Measurements from ENCODE around the gene CORO2B.

DNA sequence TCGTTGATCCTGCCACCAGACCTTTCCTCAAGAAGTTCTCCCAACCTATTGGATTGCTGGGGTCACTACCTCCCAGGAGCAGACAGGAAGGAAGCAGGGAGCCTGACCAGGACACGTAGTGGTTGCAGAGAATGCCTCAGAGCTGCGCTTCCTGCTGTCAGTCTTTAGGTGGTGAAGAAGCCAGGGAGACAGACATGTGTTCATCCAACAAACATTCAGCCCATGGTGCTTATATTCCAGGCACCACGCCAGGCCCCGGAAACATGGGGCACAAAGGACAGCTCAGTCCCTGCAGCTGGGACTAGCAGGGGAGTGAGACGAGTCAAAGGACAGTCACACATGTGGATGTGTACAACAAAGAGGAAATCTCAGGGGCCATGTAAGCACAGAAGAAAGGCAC lies 26.0 kb upstream of the CORO2B start:
- TF ChIP-seq, protein P1, sequence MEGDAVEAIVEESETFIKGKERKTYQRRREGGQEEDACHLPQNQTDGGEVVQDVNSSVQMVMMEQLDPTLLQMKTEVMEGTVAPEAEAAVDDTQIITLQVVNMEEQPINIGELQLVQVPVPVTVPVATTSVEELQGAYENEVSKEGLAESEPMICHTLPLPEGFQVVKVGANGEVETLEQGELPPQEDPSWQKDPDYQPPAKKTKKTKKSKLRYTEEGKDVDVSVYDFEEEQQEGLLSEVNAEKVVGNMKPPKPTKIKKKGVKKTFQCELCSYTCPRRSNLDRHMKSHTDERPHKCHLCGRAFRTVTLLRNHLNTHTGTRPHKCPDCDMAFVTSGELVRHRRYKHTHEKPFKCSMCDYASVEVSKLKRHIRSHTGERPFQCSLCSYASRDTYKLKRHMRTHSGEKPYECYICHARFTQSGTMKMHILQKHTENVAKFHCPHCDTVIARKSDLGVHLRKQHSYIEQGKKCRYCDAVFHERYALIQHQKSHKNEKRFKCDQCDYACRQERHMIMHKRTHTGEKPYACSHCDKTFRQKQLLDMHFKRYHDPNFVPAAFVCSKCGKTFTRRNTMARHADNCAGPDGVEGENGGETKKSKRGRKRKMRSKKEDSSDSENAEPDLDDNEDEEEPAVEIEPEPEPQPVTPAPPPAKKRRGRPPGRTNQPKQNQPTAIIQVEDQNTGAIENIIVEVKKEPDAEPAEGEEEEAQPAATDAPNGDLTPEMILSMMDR (IDR thresholded peaks at IDR 0.05; ENCODE audit: poor library complexity, severe bottlenecking), result no peak
- TF ChIP-seq TAF1 (IDR thresholded peaks at IDR 0.05; ENCODE audit: low read depth) (no peak), REST (IDR thresholded peaks at IDR 0.05; ENCODE audit: borderline replicate concordance) (no peak), EZH2 (IDR thresholded peaks at IDR 0.05; ENCODE audit: borderline replicate concordance, insufficient read depth, low read length, poor library complexity, severe bottlenecking) (no peak), POLR2AphosphoS5 (IDR thresholded peaks at IDR 0.05) (no peak), SMC3 (conservative IDR thresholded peaks at IDR 0.05; ENCODE audit: poor library complexity) (no peak)

All from neural cell (in vitro differentiated cells).